Measurements from ENCODE around the gene TRIM26.
"Not testable (repeated sequence)": the region's sequence is repeated elsewhere in the genome, so short reads cannot be mapped to it uniquely, and the experiment has no call there.

TRIM26 gene

DNA sequence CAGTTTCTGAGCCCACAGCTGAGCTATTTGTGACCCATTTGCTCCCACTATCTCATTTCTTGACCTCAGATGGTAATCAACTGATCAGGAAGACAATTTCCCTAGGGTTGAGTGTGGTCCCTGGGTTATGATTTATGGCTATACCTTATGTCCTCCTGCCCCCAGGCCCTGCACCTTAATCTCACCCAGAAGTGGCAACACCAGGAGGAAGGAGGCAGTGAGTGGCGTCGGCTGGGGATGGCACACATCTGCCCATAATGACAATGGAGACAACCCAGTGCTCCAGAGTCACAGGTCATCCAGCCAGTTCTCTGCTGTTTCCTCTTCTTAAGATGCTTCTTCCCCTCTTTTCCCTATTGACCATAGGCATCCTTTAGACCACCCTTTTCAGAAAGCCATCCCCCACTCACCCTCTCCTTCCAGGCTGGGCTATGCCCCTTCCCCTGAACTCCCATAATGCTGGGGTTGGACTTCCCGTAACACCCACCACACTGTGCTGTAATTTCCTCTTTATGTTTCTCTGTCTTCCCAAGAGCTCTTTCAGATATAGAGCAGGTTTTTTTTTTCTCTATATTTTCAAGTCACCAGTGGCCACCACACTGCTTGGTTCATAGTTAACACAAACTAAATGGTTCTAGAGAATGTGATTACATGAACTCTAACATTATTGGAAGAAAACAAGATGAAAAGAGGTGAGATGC lies 60.1 kb downstream of the TRIM26 start:
- DNase-seq: no peak

DNA sequence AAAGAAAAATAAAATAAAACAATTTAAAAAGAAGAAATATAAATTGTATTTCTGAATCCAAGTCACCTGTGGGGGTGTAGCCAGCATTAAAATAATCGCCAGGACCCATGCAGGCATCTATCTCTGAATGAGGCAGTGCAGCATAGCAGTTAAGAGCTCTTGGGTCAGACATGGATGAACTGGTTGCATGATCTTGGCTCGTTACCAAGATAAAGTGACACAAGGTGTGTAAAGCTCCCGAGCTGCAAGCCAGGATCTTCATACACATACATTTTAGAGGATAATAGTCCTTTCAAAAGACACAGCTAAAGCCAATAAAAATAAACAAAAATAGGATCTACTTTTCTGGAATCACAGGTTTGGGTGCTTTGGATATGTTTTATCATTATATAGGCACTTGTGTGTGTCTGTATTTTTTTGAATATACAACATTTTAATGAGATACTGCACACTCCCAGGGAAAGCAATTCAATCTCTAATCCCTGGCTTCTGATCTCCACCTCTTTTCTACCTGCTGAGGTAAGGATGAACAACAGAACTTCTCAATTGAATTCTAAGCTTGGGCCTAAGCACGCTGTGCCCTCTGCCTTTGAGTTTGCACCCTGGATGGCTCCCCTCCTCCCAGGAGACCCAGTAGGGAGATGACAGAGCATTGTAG lies 61.1 kb downstream of the TRIM26 start:
- no peak for DNase-seq

DNA sequence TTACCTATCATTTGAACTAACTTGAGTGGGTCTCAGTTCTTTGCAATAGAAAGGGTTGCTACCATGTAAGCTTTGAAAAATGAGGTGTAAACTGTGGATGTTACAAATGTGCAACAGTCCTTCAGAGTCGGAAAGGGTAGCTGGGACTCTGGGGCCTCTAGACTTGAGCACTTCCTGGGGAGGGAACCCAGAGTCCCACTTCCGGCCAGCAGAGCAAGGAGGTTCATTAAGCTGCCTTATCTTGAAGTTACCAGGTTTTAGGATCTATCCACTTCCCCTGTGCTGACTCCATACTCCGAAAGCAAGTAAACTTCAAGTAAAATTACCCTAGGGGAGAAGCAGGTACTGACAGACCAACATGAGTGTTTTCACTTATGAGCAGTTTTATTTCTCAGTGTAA lies 61.6 kb downstream of the TRIM26 start:
- DNase-seq: no peak

DNA sequence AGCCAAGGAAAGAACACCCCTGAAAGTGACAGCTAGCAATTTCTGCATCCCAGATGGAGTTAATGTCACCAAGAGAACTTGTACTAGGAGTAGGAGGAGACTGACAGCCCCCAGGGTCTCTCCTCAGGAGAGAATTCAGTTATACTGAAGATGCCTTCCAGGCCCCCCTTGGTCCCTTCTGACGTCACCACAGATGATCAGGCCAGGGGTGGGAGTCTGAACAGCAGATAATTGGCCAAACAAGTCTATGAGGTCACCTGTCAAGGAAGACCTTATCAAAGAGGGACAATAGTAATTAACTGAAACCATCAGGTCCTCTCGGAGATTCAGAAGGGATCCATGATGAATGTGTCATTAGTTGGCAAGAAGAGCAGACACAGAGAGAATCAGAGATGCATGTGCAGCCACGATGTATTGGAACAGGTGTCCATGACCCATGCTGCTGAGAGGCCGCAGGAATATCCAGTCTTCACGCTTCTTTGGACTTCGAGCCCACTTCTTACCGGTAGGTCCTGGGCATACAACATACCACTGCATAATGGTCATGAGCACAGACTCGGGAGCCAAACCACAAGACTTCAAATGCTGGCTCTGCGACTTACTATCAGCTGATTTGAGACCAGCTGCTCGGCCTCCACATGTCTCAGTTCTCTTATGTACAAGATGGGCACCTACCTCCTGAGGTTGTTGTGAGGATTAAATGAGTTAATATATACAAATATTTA lies 62.4 kb downstream of the TRIM26 start:
- no peak for DNase-seq

- DNase-seq: no peak
These were observed 63.2 kb downstream of the TRIM26 start for GRCh38 chr6:30149858-30150550.

GRCh38 chr6:30149234-30149633 lies 64.0 kb downstream of the TRIM26 start:
- DNase-seq: no peak

- DNase-seq: no peak
These were observed 66.1 kb downstream of the TRIM26 start for GRCh38 chr6:30147096-30147495.

DNA sequence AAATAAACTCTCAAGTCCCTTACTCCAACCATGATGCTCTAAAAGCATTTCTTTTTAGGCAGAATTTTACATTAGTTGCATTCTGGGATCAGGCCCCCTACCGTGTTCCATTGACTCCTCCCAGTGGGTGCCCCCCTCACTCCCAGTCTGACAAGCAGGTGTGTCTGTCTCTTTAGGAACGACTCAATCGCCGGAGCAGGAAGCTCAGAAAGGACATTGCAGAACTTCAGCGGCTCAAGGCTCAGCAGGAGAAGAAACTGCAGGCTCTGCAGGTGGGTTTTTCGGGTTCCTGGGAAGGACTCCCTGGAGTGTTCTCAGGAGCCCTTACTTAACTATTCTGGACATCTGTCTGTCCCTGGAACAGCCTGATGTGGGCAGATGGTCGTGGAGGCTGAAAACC lies 67.4 kb downstream of the TRIM26 start:
- DNase-seq: no peak

GRCh38 chr6:30144811-30145210 lies 68.4 kb downstream of the TRIM26 start:
- no peak for DNase-seq

DNA sequence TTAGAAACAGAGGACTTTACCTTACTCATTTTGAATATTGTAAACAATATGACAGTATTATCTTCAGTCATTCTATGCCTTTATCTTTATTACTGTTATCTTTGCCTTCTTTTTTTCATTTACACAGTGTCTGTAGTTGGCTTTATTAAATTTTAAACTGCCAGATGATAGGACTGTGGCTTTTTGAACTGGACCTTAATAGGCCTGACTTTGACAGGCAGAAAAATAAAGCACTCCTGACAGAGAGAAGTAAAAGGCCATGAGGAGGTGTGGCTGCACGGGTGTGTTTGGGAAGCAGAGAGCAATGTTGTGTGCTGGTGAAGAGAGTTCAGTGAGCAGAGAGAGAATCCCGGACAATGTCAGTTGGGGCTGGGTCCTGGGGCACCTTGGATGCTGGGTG lies 69.4 kb downstream of the TRIM26 start:
- DNase-seq: no peak

DNA sequence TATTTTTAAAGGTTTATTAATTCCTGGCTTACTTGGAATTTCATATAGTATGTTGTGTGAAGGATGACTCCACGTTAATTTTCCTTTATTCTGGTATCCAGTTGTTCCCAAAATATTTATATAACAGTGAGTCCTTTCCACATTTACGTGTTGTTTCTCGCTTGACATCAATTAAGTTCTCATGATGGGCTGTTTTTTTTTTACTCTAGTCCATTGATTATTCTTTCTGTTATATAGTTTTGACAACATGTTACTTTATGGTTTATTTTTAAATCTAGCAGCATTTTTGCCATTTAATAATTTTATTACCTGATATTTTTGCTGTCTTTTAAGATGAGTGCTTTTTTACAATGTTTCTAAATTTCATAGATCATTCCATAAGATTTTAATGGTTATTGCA lies 70.5 kb downstream of the TRIM26 start:
- no peak for DNase-seq

DNA sequence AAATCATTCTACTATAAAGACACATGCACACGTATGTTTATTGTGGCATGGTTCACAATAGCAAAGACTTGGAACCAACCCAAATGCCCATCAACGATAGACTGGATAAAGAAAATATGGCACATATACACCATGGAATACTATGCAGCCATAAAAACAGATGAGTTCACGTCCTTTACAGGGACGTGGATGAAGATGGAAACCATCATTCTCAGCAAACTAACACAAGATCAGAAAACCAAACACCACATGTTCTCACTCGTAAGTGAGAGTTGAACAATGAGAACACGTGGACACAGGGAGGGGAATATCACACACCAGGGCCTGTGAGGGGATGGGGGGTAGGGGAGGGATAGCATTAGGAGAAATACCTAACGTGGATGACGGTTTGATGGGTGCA lies 73.0 kb downstream of the TRIM26 start:
- not testable (repeated sequence) for DNase-seq

- no peak for DNase-seq
These were observed 76.5 kb downstream of the TRIM26 start for GRCh38 chr6:30136570-30137286.

GRCh38 chr6:30135757-30136156 lies 77.4 kb downstream of the TRIM26 start, which contains the start of gene TRIM40:
TSS of gene TRIM40 (plus strand) at chr6:30136140. CDS start at chr6:30137037, 897 bp downstream.
- DNase-seq: no peak

DNA sequence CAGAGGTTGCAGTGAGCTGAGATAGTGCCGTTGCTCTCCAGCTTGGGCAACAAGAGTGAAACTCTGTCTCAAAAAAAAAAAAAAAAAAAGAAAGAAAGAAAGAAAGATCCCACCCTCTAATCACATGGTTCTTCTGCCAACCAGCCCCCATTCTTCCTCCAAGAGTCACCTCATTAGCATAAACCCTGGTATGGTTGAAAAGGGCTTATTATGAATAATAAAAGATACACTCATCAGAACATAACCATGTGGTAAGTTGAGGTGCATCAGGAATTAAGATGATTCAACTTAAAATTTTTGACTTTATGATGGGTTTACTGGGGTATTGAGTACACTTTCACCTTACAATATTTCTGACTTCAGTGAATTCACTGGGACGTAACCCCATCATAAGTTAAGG lies 78.1 kb downstream of the TRIM26 start:
- no peak for DNase-seq
